ENCODE measurements around the gene PPP1R12A. TPM values are rescaled to one million over a fixed set of nuclear protein-coding genes. Genes with fewer than 3 reads are reported as not detected.

PPP1R12A gene
- total RNA-seq, 2 experiments from 2014 or later: 44.5 to 65.1 TPM

DNA sequence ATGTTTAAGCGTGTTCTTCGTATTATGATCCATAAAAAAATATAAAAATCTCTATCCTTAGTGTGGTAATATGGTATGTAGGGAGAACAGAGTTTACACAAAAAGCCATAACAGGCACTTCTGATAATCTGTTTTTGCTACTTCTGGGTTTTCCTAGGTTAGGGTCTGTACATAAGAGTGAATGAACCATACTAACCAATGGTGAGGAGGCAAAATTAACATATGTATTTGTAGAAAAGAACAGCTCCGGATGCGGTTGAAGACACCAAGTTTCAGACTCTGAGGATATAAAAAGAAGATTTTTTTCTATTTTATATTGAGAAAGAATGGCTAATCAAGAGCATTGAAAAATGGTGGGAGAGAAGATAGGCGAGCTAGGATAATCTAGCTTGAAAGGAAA lies 40.2 kb upstream of the PPP1R12A start:
- DNase-seq (ENCODE audit: low spot score): no peak
- TF ChIP-seq EZH2phosphoT487 (IDR thresholded peaks at IDR 0.05; ENCODE audit: borderline replicate concordance, low read depth, low read length): no peak
- TF ChIP-seq, protein P1, sequence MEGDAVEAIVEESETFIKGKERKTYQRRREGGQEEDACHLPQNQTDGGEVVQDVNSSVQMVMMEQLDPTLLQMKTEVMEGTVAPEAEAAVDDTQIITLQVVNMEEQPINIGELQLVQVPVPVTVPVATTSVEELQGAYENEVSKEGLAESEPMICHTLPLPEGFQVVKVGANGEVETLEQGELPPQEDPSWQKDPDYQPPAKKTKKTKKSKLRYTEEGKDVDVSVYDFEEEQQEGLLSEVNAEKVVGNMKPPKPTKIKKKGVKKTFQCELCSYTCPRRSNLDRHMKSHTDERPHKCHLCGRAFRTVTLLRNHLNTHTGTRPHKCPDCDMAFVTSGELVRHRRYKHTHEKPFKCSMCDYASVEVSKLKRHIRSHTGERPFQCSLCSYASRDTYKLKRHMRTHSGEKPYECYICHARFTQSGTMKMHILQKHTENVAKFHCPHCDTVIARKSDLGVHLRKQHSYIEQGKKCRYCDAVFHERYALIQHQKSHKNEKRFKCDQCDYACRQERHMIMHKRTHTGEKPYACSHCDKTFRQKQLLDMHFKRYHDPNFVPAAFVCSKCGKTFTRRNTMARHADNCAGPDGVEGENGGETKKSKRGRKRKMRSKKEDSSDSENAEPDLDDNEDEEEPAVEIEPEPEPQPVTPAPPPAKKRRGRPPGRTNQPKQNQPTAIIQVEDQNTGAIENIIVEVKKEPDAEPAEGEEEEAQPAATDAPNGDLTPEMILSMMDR (conservative IDR thresholded peaks at IDR 0.05; ENCODE audit: low read length): no peak
- Histone ChIP-seq H3K4me2 (ENCODE audit: low read length) (no peak overlapping the region), H3K9me3 (ENCODE audit: low read length) (no peaks in the 10 kb centered on the region), H3K36me3 (ENCODE audit: insufficient read depth, low read length) (no peaks in the 10 kb centered on the region), H3K27ac (ENCODE audit: low read depth, low read length, poor library complexity, severe bottlenecking) (no peak overlapping the region), H3K4me3 (ENCODE audit: low read depth, low read length, poor library complexity, severe bottlenecking) (no peak overlapping the region), H3K9me2 (ENCODE audit: insufficient read depth, low read length) (no peaks in the 10 kb centered on the region), H4K20me1 (ENCODE audit: insufficient read depth, low read length) (no peaks in the 10 kb centered on the region), H2AFZ (ENCODE audit: low read length) (no peak overlapping the region), H3K79me2 (ENCODE audit: insufficient read depth, low read depth, low read length) (no peaks in the 10 kb centered on the region), H3K4me1 (ENCODE audit: insufficient read depth, low read length, poor library complexity, severe bottlenecking) (no peaks in the 10 kb centered on the region)
- POLR2A ChIA-PET: no interaction called here
- intact Hi-C loops (cut with micrococcal nuclease; ENCODE audit: unreplicated experiment): no loop called here
- BruUV-seq (replicated peaks): no TSS peak
- CTCF ChIA-PET (ENCODE audit: unreplicated experiment): no interaction called here

DNA sequence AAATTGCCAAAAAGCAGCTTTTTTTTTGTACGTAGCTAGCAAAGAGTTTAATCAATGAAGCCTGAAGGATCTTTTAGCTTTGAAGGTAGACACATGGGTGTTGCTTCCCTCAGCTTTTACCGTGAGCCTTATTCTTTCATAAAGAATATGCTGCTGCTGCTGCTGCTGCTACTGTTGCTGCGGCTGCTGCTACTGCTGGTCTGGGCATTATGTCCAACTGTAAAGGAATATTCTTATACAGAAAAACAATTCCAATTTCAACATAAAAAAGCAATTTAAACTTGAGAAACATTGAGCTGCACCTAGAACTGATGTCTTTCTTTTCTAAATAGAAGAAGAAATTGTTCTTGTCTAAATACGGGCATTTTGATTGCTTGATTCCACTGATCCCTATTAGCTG lies 38.9 kb upstream of the PPP1R12A start:
- Histone ChIP-seq H3K9me2 (ENCODE audit: insufficient read depth, low read length) (no peaks in the 10 kb centered on the region), H3K4me2 (ENCODE audit: low read length) (no peak overlapping the region), H3K79me2 (ENCODE audit: insufficient read depth, low read depth, low read length) (no peaks in the 10 kb centered on the region), H3K4me1 (ENCODE audit: insufficient read depth, low read length, poor library complexity, severe bottlenecking) (no peaks in the 10 kb centered on the region), H3K27ac (ENCODE audit: low read depth, low read length, poor library complexity, severe bottlenecking) (no peak overlapping the region), H2AFZ (ENCODE audit: low read length) (no peak overlapping the region), H3K36me3 (ENCODE audit: insufficient read depth, low read length) (no peaks in the 10 kb centered on the region), H3K4me3 (ENCODE audit: low read depth, low read length, poor library complexity, severe bottlenecking) (no peak overlapping the region), H4K20me1 (ENCODE audit: insufficient read depth, low read length) (no peaks in the 10 kb centered on the region), H3K9me3 (ENCODE audit: low read length) (no peaks in the 10 kb centered on the region)
- intact Hi-C loops (cut with micrococcal nuclease; ENCODE audit: unreplicated experiment): no loop called here
- POLR2A ChIA-PET: interaction anchor here (0.8 to 1.0 kb wide), 2 partner anchors 14 to 1477 kb away, joined by 3 to 4 read pairs; no protein-coding TSS in a partner anchor
- TF ChIP-seq EZH2phosphoT487 (IDR thresholded peaks at IDR 0.05; ENCODE audit: borderline replicate concordance, low read depth, low read length): no peak
- TF ChIP-seq, protein P1 (conservative IDR thresholded peaks at IDR 0.05; ENCODE audit: low read length): no peak
- no peak for DNase-seq (ENCODE audit: low spot score)
- CTCF ChIA-PET (ENCODE audit: unreplicated experiment): interaction anchor here (0.5 kb wide), 1 partner anchor 23 kb away, joined by 3 read pairs; no protein-coding TSS in a partner anchor
- no TSS peak for BruUV-seq (replicated peaks)

DNA sequence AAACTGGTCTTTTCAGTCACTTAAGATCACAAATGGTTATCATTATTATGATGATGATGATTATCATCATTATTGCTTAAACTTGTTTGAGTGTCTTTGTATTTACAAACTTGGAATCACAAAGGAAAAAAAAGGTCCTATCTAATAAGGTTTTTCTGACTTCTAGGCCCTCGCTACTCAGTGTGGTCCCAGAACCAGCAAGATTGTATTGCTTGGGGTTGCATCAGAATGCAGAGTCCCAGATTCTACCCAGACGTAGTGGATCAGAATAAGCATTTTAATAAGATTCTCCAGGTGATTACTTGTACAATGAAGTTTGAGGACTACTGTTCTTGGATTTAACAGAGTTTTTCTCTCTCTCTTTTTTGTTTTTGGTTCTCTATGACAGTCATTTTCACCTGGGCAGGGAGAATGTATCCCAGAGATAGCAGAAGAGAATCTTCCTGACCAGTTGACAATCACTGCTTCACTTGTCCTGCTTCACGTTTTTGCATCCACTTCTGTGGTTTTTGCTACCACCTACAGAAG lies 29.3 kb upstream of the PPP1R12A start:
- intact Hi-C loops (cut with micrococcal nuclease; ENCODE audit: unreplicated experiment): no loop called here
- Histone ChIP-seq H3K36me3 (ENCODE audit: insufficient read depth, low read length) (no peaks in the 10 kb centered on the region), H3K4me3 (ENCODE audit: low read depth, low read length, poor library complexity, severe bottlenecking) (no peak overlapping the region), H3K9me3 (ENCODE audit: low read length) (no peaks in the 10 kb centered on the region), H3K79me2 (ENCODE audit: insufficient read depth, low read depth, low read length) (no peaks in the 10 kb centered on the region), H4K20me1 (ENCODE audit: insufficient read depth, low read length) (no peaks in the 10 kb centered on the region), H3K4me1 (ENCODE audit: insufficient read depth, low read length, poor library complexity, severe bottlenecking) (no peaks in the 10 kb centered on the region), H2AFZ (ENCODE audit: low read length) (no peak overlapping the region), H3K9me2 (ENCODE audit: insufficient read depth, low read length) (no peaks in the 10 kb centered on the region), H3K27ac (ENCODE audit: low read depth, low read length, poor library complexity, severe bottlenecking) (no peak overlapping the region), H3K4me2 (ENCODE audit: low read length) (no peak overlapping the region)
- no peak for TF ChIP-seq EZH2phosphoT487 (IDR thresholded peaks at IDR 0.05; ENCODE audit: borderline replicate concordance, low read depth, low read length)
- TF ChIP-seq, protein P1 (conservative IDR thresholded peaks at IDR 0.05; ENCODE audit: low read length): no peak
- ChIA-PET CTCF (ENCODE audit: unreplicated experiment) (no interaction called here), POLR2A (interaction anchor here (1.2 kb wide), 1 partner anchor 7 kb away, joined by 3 read pairs; no protein-coding TSS in a partner anchor)
- DNase-seq (ENCODE audit: low spot score): no peak
- BruUV-seq (replicated peaks): no TSS peak
